Chondrocyte (in vitro differentiated cells): ENCODE measurements around the gene TMC4. TPM values are rescaled to one million over a fixed set of nuclear protein-coding genes. Genes with fewer than 3 reads are reported as not detected.

Experiments
- DNase-seq: peaks from one replicate; pipeline ENCODE4 v3.0.0; 2021; ENCODE audit warnings: mixed read lengths, low spot score
- H3K27ac Mint-ChIP-seq: one replicate; pipeline ENCODE4 v1.8.0; 2021; ENCODE audit warnings: mild to moderate bottlenecking, moderate library complexity, mixed read lengths; ENCODE audit not compliant: unreplicated experiment
- H3K27me3 Mint-ChIP-seq: 2 replicates; pipeline ENCODE4 v1.8.0; 2021; ENCODE audit warnings: low read depth, mixed read lengths
- H3K36me3 Mint-ChIP-seq: 2 replicates; pipeline ENCODE4 v1.8.0; 2021; ENCODE audit warnings: low read depth, mixed read lengths
- H3K4me1 Mint-ChIP-seq: 2 replicates; pipeline ENCODE4 v1.8.0; 2021; ENCODE audit warnings: low read depth, mild to moderate bottlenecking, mixed read lengths
- H3K4me3 Mint-ChIP-seq: one replicate; pipeline ENCODE4 v1.8.0; 2021; ENCODE audit warnings: mild to moderate bottlenecking, moderate library complexity, mixed read lengths; ENCODE audit not compliant: unreplicated experiment
- H3K9me3 Mint-ChIP-seq: 2 replicates; pipeline ENCODE4 v1.8.0; 2021; ENCODE audit warnings: low read depth, mixed read lengths
- total RNA-seq: library from RNA; stranded (reverse); gene quantifications from 3 replicates; pipeline ENCODE4 v1.2.1, GENCODE V29; 2021
- TF ChIP-seq, protein P1 (sequence below): fragments of 200-600 bp; sonication (generic); IDR thresholded peaks from 2 replicates; pipeline ENCODE4 v1.5.0; 2021; ENCODE audit warnings: antibody characterized with exemption, mild to moderate bottlenecking, moderate library complexity

Gene TMC4
- total RNA-seq, 1 donor from 2014 or later, result 3.7 TPM

DNA sequence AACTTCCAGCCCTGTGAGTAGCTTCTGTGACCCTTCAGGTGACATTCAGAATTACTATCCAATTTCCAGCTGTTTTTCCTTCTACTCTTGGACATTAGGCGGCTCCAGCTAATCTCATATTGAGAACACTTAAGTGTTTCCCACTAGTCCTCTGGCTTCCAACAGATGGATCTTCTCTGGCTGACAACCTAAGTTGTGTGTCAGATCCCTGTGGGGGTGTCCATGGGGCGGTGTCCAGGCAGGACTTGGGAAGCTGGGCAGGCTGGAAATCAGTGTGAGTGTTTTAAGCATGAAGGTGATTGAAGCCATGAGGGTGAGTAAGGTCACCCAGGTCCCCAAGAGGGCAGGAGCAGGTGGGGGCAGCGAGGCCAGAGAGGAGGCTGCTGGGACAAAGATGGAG is 25.3 kb downstream of the TMC4 start:
- H3K27me3 Mint-ChIP-seq, result no peaks in the 10 kb centered on the region
- peaks cover 51% of the 10 kb centered on the region for H3K36me3 Mint-ChIP-seq
- TF ChIP-seq, protein P1, sequence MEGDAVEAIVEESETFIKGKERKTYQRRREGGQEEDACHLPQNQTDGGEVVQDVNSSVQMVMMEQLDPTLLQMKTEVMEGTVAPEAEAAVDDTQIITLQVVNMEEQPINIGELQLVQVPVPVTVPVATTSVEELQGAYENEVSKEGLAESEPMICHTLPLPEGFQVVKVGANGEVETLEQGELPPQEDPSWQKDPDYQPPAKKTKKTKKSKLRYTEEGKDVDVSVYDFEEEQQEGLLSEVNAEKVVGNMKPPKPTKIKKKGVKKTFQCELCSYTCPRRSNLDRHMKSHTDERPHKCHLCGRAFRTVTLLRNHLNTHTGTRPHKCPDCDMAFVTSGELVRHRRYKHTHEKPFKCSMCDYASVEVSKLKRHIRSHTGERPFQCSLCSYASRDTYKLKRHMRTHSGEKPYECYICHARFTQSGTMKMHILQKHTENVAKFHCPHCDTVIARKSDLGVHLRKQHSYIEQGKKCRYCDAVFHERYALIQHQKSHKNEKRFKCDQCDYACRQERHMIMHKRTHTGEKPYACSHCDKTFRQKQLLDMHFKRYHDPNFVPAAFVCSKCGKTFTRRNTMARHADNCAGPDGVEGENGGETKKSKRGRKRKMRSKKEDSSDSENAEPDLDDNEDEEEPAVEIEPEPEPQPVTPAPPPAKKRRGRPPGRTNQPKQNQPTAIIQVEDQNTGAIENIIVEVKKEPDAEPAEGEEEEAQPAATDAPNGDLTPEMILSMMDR, result no peak
- no peaks in the 10 kb centered on the region for H3K9me3 Mint-ChIP-seq
- H3K4me3 Mint-ChIP-seq, result no peak overlapping the region
- no peaks in the 10 kb centered on the region for H3K4me1 Mint-ChIP-seq
- no peak for DNase-seq
- H3K27ac Mint-ChIP-seq, result peak overlapping the region; percentile 41

DNA sequence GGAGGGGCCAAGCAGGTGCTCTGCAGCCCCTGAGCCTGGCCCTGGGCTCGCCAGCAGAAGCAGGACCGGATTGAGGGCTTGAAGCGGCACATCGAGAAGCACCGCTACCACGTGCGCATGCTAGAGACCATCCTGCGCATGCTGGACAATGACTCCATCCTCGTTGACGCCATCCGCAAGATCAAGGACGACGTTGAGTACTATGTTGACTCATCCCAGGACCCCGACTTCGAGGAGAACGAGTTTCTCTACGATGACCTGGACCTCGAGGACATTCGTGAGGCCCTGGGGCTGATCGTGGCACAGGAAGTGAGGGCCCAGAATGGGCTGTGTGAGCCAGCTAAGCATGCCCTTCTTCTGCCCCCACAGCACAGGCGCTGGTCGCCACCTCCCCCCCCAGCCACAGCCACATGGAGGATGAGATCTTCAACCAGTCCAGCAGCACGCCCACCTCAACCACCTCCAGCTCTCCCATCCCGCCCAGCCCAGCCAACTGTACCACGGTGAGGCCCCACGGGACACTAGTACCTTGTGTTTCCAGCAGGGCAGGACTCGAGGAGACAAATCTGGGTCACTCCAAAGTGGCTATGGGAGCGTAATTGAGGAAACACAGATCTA is 27.3 kb downstream of the TMC4 start:
- Mint-ChIP-seq H3K4me3 (no peak overlapping the region), H3K9me3 (no peaks in the 10 kb centered on the region), H3K27me3 (no peaks in the 10 kb centered on the region), H3K4me1 (peaks cover 17% of the 10 kb centered on the region), H3K27ac (no peak overlapping the region), H3K36me3 (peaks cover 42% of the 10 kb centered on the region)
- DNase-seq, result no peak
- TF ChIP-seq, protein P1, result no peak

DNA sequence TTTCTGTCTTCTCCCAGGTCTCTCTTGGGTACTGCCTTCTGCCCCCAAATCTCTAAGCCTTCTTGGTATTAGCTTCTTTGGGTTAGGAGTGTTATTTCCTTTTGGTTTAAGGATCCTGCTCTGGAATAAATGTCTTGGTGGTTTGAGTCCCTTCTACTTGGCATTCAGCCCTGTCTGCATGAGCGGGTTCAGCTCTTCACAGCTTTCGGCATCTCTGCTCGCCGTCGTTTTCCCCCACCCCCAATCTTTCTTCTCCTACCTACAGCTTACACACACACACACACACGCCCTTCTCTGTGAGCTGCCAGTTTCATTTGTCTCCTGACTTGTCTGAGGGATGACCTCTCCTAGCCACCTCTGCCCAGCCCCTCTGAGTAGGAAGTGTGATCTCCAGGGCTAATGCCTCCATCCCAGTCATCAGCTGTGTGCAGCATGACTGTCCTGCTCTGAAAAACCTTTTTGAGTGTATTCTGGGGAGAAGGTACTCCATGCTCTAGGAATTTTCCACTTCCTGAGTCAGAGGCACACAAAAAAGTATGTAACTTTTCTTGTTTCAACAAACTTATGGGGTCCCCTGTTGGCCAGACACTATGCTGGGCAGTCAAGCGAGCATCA is 30.7 kb downstream of the TMC4 start:
- H3K36me3 Mint-ChIP-seq, result peaks cover 29% of the 10 kb centered on the region
- H3K27ac Mint-ChIP-seq, result peak overlapping the region; percentile 73
- H3K4me1 Mint-ChIP-seq, result peaks cover 39% of the 10 kb centered on the region
- TF ChIP-seq, protein P1, result no peak
- no peak for DNase-seq
- H3K9me3 Mint-ChIP-seq, result no peaks in the 10 kb centered on the region
- no peak overlapping the region for H3K4me3 Mint-ChIP-seq
- H3K27me3 Mint-ChIP-seq, result no peaks in the 10 kb centered on the region

DNA sequence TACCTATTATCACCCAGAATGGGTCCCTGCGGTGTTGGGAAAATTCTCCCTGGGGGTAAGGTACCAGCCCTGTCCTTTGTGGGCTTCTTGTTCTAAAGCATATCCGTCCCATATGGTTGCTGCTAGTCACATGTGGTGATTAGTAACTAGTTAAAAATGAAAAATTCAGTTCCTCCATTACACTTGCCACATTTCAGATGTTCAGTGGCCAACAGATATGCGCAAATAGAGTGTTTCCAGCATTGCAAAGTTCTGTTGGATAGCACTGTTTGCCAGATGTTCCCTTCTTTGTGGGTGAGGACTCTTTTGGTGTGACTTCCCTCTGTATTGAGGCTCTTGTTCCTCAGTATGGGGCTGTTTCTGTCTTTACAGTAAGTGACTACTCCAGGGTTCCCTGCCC is 31.6 kb downstream of the TMC4 start:
- peaks cover 44% of the 10 kb centered on the region for H3K4me1 Mint-ChIP-seq
- TF ChIP-seq, protein P1, result no peak
- DNase-seq, result no peak
- H3K27ac Mint-ChIP-seq, result no peak overlapping the region
- H3K27me3 Mint-ChIP-seq, result no peaks in the 10 kb centered on the region
- peaks cover 22% of the 10 kb centered on the region for H3K36me3 Mint-ChIP-seq
- no peak overlapping the region for H3K4me3 Mint-ChIP-seq
- no peaks in the 10 kb centered on the region for H3K9me3 Mint-ChIP-seq

DNA sequence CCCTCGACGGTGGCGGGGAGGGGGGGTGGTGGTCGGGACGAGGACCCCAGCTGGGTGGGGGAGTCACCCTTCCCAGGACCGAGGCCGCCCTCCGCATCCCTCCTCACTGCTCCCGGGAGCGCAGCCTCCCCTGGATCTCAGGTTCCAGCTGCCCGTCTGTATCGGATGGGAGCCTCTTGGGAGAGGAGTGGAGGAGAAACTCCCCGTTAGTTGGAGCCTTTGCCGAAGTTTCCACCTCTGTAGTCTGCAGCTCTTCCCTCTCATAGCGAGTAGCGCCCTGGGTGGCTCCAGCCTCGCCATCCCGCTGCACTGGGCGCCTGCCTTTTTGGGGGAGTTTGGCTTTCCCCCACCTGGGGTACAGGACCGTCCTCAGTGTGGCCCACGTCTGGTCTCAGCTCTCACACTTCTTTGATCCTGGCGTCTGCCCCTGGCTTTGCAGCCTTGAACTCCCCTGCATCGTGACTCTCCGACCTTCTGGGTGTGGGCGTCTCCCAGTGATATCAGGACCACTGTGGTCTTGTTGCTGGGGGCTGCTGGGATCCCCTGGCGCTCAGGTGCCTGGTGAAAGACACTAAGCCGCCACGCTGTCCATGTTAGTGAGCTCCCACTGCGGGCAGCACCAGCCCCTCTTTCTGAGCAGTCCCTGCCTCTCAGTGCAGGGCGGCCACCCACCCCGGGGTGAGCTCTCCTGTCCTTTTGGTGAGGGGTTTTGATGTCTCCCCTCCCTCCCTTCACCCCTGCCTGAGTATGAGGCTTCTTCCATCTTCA is 34.3 kb downstream of the TMC4 start:
- peaks cover 4% of the 10 kb centered on the region for H3K27me3 Mint-ChIP-seq
- peak overlapping the region; percentile 81 for H3K4me3 Mint-ChIP-seq
- H3K9me3 Mint-ChIP-seq, result no peaks in the 10 kb centered on the region
- H3K4me1 Mint-ChIP-seq, result peaks cover 51% of the 10 kb centered on the region
- TF ChIP-seq, protein P1, result no peak
- H3K36me3 Mint-ChIP-seq, result peaks cover 7% of the 10 kb centered on the region
- H3K27ac Mint-ChIP-seq, result peak overlapping the region; percentile 92
- DNase-seq, result no peak
